Neuronal stem cell (in vitro differentiated cells): ENCODE data around the gene HSD17B8.
A peak's percentile ranks its signal among the peaks of the same experiment; 100 is the strongest.

Source experiments
- DNase-seq: peaks from one replicate; pipeline ENCODE4 v3.0.0-alpha.2; 2013; ENCODE audit warnings: low spot score
- H2AFZ ChIP-seq: one replicate; pipeline ENCODE4 v1.6.1; 2013; ENCODE audit warnings: mild to moderate bottlenecking, low read length, inconsistent platforms
- H2AK5ac ChIP-seq: 2 replicates; pipeline ENCODE4 v1.6.1; 2013; ENCODE audit warnings: low read depth, mild to moderate bottlenecking, inconsistent platforms, low read length, moderate library complexity, mixed read lengths
- H2BK120ac ChIP-seq: 2 replicates; pipeline ENCODE4 v1.6.1; 2013; ENCODE audit warnings: low read depth, mild to moderate bottlenecking, inconsistent platforms, low read length, moderate library complexity, mixed read lengths
- H2BK12ac ChIP-seq: one replicate; pipeline ENCODE4 v1.6.1; 2013; ENCODE audit warnings: low read length, inconsistent platforms
- H2BK15ac ChIP-seq: 2 replicates; pipeline ENCODE4 v1.6.1; 2013; ENCODE audit warnings: mild to moderate bottlenecking, low read length, inconsistent platforms, mixed read lengths
- H2BK5ac ChIP-seq: one replicate; pipeline ENCODE4 v1.6.1; 2013; ENCODE audit warnings: inconsistent platforms, mild to moderate bottlenecking, low read length, moderate library complexity
- H3K14ac ChIP-seq: one replicate; pipeline ENCODE4 v1.6.1; 2013; ENCODE audit warnings: low read length, inconsistent platforms
- H3K18ac ChIP-seq: 2 replicates; pipeline ENCODE4 v1.6.1; 2013; ENCODE audit warnings: low read length, inconsistent platforms
- H3K23ac ChIP-seq: 2 replicates; pipeline ENCODE4 v1.6.1; 2013; ENCODE audit warnings: low read depth, mild to moderate bottlenecking, mixed read lengths, low read length, inconsistent platforms; ENCODE audit not compliant: poor library complexity
- H3K27ac ChIP-seq: replicated peaks from 3 replicates; pipeline ENCODE4 v1.5.1; 2013; ENCODE audit warnings: low read length, inconsistent platforms
- H3K27me3 ChIP-seq, 3 experiments: 2 replicates each; pipeline ENCODE4 v1.6.1; 2013; ENCODE audit warnings: low read length in 3 of 3, mild to moderate bottlenecking in 2 of 3, inconsistent platforms in 1 of 3, low read depth in 1 of 3, mixed read lengths in 1 of 3, moderate library complexity in 1 of 3; ENCODE audit not compliant: control insufficient read depth in 3 of 3, insufficient read depth in 3 of 3
- H3K36me3 ChIP-seq, 2 donors: replicated peaks in 1 of 2; 2 replicates each; pipeline ENCODE4 v1.6.1; 2013; ENCODE audit warnings: low read length in 2 of 2; ENCODE audit not compliant: control insufficient read depth in 2 of 2, insufficient read depth in 2 of 2
- H3K4ac ChIP-seq: 2 replicates; pipeline ENCODE4 v1.6.1; 2013; ENCODE audit warnings: inconsistent platforms, mild to moderate bottlenecking, low read length, moderate library complexity
- H3K4me1 ChIP-seq, 2 donors: 1 replicate in 1 of 2; 2 replicates in 1 of 2; pipeline ENCODE4 v1.6.1; 2013; ENCODE audit warnings: low read length in 2 of 2, low read depth in 1 of 2; ENCODE audit not compliant: control insufficient read depth in 2 of 2, insufficient read depth in 1 of 2
- H3K4me2 ChIP-seq: one replicate; pipeline ENCODE4 v1.6.1; 2013; ENCODE audit warnings: mild to moderate bottlenecking, low read length, inconsistent platforms; ENCODE audit not compliant: insufficient read depth, poor library complexity, severe bottlenecking
- H3K4me3 ChIP-seq, 2 donors: 2 replicates each; pipeline ENCODE4 v1.5.1; 2013; ENCODE audit warnings: low read length in 2 of 2, mild to moderate bottlenecking in 2 of 2, inconsistent platforms in 1 of 2, moderate library complexity in 1 of 2
- H3K79me1 ChIP-seq: one replicate; pipeline ENCODE4 v1.6.1; 2013; ENCODE audit warnings: low read depth, mild to moderate bottlenecking, inconsistent platforms, low read length, moderate library complexity
- H3K9ac ChIP-seq: one replicate; pipeline ENCODE4 v1.6.1; 2013; ENCODE audit warnings: mild to moderate bottlenecking, low read depth, low read length, inconsistent platforms; ENCODE audit not compliant: poor library complexity
- H3K9me3 ChIP-seq, 2 donors: replicated peaks in 1 of 2; 2 replicates each; pipeline versions ENCODE3 to v1.6.1; 2013; ENCODE audit warnings: low read length in 2 of 2, mild to moderate bottlenecking in 2 of 2, inconsistent platforms in 1 of 2, low read depth in 1 of 2, mixed read lengths in 1 of 2, moderate library complexity in 1 of 2; ENCODE audit not compliant: control insufficient read depth in 2 of 2, insufficient read depth in 1 of 2
- H4K8ac ChIP-seq: one replicate; pipeline ENCODE4 v1.6.1; 2013; ENCODE audit warnings: low read depth, mild to moderate bottlenecking, inconsistent platforms, low read length, moderate library complexity
- H4K91ac ChIP-seq: one replicate; pipeline ENCODE4 v1.6.1; 2013; ENCODE audit warnings: low read length, low read depth, mild to moderate bottlenecking, inconsistent platforms; ENCODE audit not compliant: poor library complexity
- WGBS, 2 donors: extraction: QIAGEN DNeasy Blood & Tissue Kit; methylation state at CpG; one replicate each; pipeline ENCODE4 v1.1.7; 2013; ENCODE audit warnings: missing lambda C conversion rate in 2 of 2, mixed read lengths in 1 of 2; ENCODE audit not compliant: insufficient read length in 2 of 2, insufficient replicate concordance in 1 of 2; ENCODE audit errors: extremely low coverage in 2 of 2; 5-methylcytosine and 5-hydroxymethylcytosine counted together

The HSD17B8 gene

GRCh38 chr6:33172688-33173534, 31.5 kb upstream of the HSD17B8 start:
- Histone ChIP-seq H4K8ac (peak overlapping the region; percentile 65), H3K4me2 (no peak overlapping the region), H3K4me3 (no peak overlapping the region), H3K9me3 (no peaks in the 10 kb centered on the region), H3K27me3 (peaks cover 0 to 4% (median 0%) of the 10 kb centered on the region in 3 experiments), H3K23ac (no peak overlapping the region), H3K4me1 (peaks cover 0 to 1% of the 10 kb centered on the region in 2 donors), H3K14ac (no peak overlapping the region), H3K27ac (no peak overlapping the region), H2BK120ac (no peak overlapping the region), H2AFZ (no peak overlapping the region), H3K18ac (peak overlapping the region; percentile 27), H3K4ac (peak overlapping the region; percentile 93), H3K36me3 (no peaks in the 10 kb centered on the region), H2BK12ac (no peak overlapping the region), H2AK5ac (peak overlapping the region; percentile 90), H4K91ac (no peak overlapping the region), H2BK15ac (peak overlapping the region; percentile 30), H3K79me1 (peaks cover 2% of the 10 kb centered on the region), H3K9ac (peak overlapping the region; percentile 21), H2BK5ac (no peak overlapping the region)
- peak; percentile 29 for DNase-seq
- WGBS, 2 donors = no CpG with 5 or more reads among the region's 16 CpGs

DNA sequence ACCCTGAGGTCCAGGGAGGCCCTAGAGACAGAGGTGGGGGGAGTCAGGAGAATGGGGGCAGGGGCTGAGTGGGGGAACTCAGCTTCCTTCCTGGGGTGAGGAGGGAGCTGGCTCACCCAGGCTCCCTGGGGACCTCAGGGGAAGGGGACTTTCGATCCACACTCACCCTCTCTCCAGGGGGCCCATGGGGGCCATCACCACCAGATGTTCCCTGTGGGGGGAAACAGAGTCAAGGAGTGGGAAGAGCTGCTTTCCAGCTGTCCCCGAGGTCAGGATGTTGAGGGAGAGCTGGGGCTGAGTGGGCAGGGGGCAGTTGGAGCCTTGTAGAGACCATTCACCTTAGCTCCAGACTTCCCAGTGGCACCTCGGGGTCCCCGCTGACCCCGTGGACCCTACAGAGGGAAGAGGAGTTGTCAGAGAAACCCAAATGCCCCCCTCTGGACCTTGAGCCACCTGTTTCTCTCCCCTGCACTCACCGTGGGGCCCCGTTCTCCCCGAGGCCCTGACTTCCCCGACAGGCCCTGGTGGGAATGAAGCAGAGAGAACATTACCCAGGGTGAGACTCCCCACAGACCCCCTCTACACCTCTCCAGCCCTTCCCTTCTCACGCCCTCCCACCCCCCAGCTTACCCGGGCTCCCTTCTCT, 30.8 kb upstream of the HSD17B8 start:
- Histone ChIP-seq H3K36me3 (no peaks in the 10 kb centered on the region), H2BK5ac (no peak overlapping the region), H2BK12ac (no peak overlapping the region), H3K4ac (no peak overlapping the region), H3K4me1 (peaks cover 0 to 3% of the 10 kb centered on the region in 2 donors), H3K4me3 (no peak overlapping the region), H4K8ac (no peak overlapping the region), H3K27me3 (peaks cover 0 to 4% (median 0%) of the 10 kb centered on the region in 3 experiments), H4K91ac (no peak overlapping the region), H2AFZ (no peak overlapping the region), H2BK15ac (no peak overlapping the region), H3K4me2 (no peak overlapping the region), H2AK5ac (peak overlapping the region; percentile 90), H3K18ac (peak overlapping the region; percentile 57), H3K23ac (no peak overlapping the region), H2BK120ac (no peak overlapping the region), H3K27ac (no peak overlapping the region), H3K14ac (no peak overlapping the region), H3K79me1 (peaks cover 2% of the 10 kb centered on the region), H3K9me3 (no peaks in the 10 kb centered on the region), H3K9ac (peak overlapping the region; percentile 21)
- WGBS, 2 donors = no CpG with 5 or more reads among the region's 11 CpGs
- no peak for DNase-seq

GRCh38 chr6:33174784-33175183, 29.7 kb upstream of the HSD17B8 start:
- no peak overlapping the region for H2AFZ ChIP-seq
- H3K9me3 ChIP-seq = no peaks in the 10 kb centered on the region
- H2BK5ac ChIP-seq = no peak overlapping the region
- H2BK12ac ChIP-seq = no peak overlapping the region
- H3K4me2 ChIP-seq = no peak overlapping the region
- no peak overlapping the region for H3K14ac ChIP-seq
- peaks cover 0 to 6% (median 0%) of the 10 kb centered on the region in 3 experiments for H3K27me3 ChIP-seq
- H3K4ac ChIP-seq = no peak overlapping the region
- H3K18ac ChIP-seq = no peak overlapping the region
- no peak overlapping the region for H3K4me3 ChIP-seq
- no peak overlapping the region for H4K91ac ChIP-seq
- H2AK5ac ChIP-seq = no peak overlapping the region
- DNase-seq = no peak
- WGBS, 2 donors = no CpG with 5 or more reads among the region's 4 CpGs
- no peak overlapping the region for H3K9ac ChIP-seq
- H3K23ac ChIP-seq = no peak overlapping the region
- H2BK120ac ChIP-seq = no peak overlapping the region
- H3K36me3 ChIP-seq = no peaks in the 10 kb centered on the region
- no peak overlapping the region for H2BK15ac ChIP-seq
- peaks cover 0 to 3% of the 10 kb centered on the region in 2 donors for H3K4me1 ChIP-seq
- no peak overlapping the region for H3K27ac ChIP-seq
- H4K8ac ChIP-seq = no peak overlapping the region
- peaks cover 2% of the 10 kb centered on the region for H3K79me1 ChIP-seq

DNA sequence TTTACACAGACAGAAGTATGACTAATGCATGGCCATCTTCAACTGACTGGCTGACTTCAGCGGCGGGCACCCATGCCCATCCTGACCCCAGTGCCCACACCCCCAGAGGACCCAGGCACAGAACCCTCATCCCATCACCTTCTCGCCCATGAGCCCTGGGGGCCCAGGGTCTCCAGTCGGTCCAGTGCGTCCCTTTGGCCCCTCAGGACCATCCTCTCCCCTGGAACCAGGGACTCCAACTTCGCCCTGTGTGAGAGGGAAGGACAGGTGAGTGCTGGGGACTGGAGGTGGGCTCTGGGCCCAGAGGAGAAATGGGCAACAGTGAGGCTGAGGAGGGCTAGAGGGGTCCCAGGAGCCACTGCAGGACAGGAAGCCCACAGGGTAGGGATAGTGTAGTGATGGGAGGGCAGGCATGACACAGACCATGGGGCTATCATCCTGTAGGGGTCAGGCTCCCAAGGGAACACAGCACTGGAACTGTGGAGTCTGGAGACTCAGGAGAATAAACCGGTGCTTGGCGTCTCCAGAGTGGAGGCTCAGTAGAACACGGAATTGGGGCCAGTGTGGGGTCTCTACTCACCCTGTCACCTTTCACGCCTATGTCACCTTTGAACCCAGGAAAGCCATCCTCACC, 28.9 kb upstream of the HSD17B8 start:
- H3K36me3 ChIP-seq = no peaks in the 10 kb centered on the region
- H2AFZ ChIP-seq = no peak overlapping the region
- peaks cover 0 to 10% (median 0%) of the 10 kb centered on the region in 3 experiments for H3K27me3 ChIP-seq
- no CpG with 5 or more reads among the region's 10 CpGs for WGBS, 2 donors
- H3K4me1 ChIP-seq = peaks cover 0 to 3% of the 10 kb centered on the region in 2 donors
- no peak overlapping the region for H2BK12ac ChIP-seq
- no peak overlapping the region for H2BK5ac ChIP-seq
- no peak for DNase-seq
- H3K9me3 ChIP-seq = no peaks in the 10 kb centered on the region
- no peak overlapping the region for H3K9ac ChIP-seq
- peak overlapping the region; percentile 25 for H3K23ac ChIP-seq
- H3K4me3 ChIP-seq = no peak overlapping the region
- no peak overlapping the region for H3K4ac ChIP-seq
- no peak overlapping the region for H4K91ac ChIP-seq
- H3K27ac ChIP-seq = no peak overlapping the region
- no peak overlapping the region for H4K8ac ChIP-seq
- H3K18ac ChIP-seq = no peak overlapping the region
- no peak overlapping the region for H3K14ac ChIP-seq
- no peak overlapping the region for H3K4me2 ChIP-seq
- no peak overlapping the region for H2BK120ac ChIP-seq
- no peak overlapping the region for H2AK5ac ChIP-seq
- no peak overlapping the region for H2BK15ac ChIP-seq
- peaks cover 2% of the 10 kb centered on the region for H3K79me1 ChIP-seq
